ENCODE measurements around the gene CUL9.

CUL9 gene

DNA sequence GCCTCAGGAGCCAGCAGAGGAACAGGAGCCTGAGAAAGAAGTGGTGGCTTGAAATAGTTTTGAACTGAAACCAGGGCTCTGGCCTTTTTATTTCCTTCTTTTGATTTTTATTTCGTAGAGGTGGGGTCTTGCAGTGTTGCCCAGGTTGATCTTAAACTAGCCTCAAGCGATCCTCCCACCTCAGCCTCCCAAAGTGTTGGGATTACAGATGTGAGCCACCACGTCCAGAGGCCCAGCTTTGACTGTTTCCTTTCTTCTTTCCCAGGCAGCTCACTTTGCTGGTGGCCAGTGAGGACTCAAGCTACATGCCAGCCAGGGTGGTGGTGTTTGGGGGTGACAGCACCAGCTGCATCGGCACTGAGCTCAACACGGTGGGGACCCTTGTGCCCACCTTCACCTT, 20.5 kb downstream of the CUL9 start:
- DNase-seq = no peak

DNA sequence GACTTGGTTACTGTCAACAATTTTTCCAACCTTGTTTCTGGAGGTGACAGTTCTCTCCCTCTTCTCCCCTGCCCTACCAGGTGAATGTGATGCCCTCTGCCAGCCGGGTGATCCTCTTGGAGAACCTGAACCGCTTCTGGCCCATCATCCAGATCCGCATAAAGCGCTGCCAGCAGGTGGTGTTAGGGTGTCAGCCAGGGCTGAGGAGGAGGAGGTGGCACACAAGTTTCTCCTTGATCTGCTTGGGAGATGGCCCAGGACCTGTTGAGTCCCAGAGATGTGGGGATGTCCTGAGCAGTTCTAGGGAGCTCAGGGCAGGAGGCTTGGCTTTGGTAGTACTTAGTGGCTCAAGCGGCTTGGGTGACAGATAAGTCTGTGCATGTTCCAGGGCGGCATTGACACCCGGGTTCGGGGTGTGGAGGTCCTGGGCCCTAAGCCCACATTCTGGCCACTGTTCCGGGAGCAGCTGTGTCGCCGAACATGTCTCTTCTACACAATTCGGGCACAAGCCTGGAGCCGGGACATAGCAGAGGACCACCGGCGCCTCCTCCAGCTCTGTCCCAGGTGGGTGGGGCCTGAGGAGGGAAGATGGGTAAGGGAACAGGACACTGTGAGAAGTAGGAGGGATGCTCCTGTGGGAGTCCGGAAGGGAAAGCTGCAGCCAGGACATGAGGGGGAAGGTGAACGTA, 21.2 kb downstream of the CUL9 start:
- DNase-seq = no peak

DNA sequence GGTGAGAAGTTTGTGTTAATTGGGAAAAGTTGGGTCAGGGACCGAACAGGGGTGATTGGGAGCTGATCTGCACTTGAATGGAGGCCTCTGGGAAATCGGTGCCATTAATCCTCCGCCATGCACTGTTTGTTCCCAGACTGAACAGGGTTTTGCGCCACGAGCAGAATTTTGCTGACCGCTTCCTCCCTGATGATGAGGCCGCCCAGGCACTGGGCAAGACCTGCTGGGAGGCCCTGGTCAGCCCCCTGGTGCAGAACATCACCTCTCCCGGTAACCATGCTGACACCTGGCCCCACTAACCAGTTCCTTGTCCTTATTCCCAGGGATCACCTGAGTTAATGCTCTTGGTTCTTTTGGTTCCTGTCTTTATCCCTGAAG, 21.7 kb downstream of the CUL9 start:
- no peak for DNase-seq

DNA sequence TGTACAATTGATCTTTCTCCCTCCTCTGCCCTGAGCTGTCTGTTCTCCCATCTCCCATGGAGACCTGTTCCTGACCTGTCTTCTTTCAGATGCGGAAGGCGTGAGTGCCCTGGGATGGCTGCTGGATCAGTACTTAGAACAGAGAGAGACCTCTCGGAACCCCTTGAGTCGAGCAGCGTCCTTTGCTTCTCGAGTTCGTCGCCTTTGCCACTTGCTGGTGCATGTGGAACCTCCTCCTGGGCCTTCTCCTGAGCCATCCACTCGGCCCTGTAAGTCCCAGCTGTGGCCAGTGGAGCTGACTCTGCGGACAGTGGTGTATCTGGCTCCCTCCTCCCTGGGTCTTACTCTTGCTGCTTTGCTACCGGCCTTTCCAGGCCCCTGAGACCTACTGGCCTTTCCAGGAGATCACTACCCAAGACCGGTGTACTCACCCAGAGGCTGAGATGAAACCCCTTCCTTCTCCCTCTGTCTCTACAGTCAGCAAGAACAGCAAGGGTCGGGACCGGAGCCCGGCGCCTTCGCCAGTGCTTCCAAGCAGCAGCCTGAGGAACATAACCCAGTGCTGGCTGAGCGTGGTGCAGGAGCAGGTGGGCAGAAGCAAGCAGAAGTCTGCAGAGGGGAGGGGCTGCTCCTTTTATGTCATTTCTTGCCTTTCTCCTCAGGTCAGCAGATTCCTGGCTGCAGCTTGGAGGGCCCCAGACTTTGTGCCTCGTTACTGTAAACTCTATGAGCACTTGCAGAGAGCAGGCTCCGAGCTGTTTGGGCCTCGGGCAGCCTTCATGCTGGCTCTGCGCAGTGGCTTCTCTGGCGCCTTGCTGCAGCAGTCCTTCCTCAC, 22.5 kb downstream of the CUL9 start:
- no peak for DNase-seq

DNA sequence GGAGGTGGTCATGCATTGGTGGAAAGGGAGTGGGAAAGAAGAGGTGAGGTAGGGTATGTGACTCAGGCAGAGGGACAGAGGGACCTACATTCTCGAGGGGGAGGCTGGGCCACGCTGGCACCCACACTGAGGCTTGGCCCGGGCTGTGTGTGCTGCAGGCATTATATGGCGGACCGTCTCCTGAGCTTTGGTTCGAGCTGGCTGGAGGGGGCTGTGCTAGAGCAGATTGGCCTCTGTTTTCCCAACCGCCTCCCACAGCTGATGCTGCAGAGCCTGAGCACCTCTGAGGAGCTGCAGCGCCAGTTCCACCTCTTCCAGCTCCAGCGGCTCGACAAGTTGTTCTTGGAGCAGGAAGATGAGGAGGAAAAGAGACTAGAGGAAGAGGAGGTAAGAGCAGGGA, 23.9 kb downstream of the CUL9 start:
- no peak for DNase-seq

DNA sequence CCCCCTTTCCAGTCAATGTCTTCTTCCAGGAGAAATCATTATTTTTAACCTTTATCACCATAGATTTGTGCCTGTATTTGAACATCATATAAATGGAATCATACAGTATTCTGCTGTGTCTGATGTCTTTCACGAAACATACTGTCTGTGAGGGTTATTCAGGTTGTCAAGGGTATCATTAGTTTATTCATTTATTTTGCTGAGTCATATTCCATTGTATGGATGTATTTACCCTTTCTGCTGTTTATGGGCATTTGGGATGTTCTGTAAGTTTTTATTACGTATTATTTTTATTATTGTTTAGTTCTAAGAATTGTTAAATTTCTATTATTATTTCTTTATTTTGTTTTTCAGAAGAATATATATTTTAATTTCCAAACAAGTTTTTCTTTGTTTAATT, 25.3 kb downstream of the CUL9 start:
- no peak for DNase-seq

DNA sequence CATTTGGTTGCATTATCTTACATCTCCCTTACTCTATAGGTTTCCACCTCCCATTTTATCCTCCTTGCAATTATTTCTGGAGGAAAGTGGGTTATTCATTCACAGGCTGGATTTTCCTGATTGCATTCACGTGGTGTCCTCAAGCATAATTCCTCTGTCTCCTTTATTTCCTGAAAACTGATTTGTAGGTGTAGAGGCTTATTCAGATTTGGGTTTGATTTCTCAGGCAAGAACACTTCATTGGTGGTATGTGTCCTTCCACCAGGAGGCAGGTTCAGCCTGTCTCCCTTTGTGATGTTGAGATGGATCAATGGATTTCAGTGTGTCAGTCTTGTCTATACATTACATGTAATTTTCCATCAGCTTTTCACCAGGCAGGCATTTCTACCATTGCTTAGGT, 30.0 kb downstream of the CUL9 start:
- DNase-seq = no peak

DNA sequence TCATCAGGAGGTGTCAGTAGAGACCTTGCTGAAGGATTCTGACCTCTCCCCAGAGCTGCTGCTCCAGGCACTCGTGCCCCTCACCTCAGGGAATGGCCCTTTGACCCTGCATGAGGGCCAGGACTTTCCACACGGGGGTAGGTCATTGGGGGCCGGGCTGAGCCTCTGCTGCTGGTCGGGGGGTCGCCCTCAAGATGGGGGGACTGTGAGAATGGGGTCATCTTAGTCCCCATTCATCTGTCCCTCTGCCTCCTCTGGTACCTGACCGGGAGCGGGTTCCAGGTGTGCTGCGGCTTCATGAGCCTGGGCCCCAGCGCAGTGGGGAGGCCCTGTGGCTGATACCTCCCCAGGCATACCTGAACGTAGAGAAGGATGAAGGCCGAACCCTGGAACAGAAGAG, 31.4 kb downstream of the CUL9 start:
- no peak for DNase-seq

DNA sequence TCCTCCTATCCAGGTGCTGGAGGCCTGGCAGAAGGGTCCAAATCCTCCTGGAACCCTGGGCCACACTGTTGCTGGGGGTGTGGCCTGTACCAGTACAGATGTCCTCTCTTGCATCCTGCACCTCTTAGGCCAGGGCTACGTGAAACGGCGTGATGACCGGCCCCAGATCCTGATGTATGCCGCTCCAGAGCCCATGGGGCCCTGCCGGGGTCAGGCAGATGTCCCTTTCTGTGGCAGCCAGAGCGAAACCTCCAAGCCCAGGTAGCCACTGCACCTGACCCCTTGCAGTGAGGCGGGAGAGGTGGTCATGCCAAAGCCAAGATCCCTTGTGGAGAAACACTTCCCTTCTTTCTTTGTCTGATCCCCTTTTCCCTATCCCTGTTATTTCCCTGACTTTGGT, 33.1 kb downstream of the CUL9 start:
- no peak for DNase-seq

DNA sequence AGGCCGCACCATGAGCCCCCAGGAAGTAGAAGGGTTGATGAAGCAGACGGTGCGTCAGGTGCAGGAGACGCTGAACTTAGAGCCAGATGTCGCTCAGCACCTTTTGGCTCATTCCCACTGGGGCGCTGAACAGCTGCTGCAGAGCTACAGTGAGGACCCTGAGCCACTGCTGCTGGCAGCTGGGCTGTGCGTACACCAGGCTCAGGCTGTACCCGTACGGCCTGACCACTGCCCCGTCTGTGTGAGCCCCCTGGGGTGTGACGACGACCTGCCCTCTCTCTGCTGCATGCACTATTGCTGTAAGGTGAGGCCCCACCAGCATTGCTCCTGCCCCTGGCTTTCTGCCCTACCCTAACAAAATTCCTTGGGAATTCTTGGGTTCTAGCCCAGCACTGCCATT, 34.2 kb downstream of the CUL9 start:
- DNase-seq = no peak

DNA sequence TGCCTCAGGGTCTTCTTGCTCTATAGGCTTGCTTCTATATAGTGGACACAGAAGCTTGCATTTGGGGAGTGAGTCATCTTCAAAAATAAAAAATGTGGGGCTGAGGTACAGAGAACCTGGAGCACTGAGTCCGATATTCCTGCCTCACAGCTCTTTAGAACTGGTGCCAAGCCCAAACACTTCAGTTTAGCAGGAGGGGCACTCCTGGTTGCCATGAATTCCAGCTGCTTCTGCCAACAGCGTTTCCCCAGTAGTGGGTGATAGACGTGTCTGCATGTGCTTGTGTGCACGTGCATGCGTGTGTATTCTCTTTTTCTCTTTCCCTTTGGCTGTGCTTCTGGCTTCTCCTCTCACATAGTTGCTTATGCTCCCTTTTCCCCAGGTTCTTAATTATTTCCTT, 35.4 kb downstream of the CUL9 start:
- no peak for DNase-seq

DNA sequence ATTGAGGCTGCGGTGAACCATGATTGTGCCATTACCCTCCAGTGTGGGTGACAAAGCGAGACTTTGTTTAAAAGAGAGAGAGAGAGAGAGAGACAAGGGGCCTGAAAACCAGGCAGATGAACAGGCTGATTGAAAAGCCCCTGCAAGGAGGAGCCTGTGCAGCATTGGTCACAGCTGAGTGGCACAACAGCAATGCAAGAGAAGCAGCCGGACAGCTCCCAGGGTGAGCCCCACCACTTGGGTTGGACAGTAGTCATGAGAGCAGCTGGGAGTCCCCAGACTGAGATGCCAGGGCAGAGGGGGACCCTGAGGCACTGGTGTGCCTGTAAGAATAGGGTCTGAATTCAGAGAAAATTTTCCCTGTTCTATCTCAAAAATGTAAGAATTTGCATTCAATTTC, 37.1 kb downstream of the CUL9 start:
- DNase-seq = no peak

DNA sequence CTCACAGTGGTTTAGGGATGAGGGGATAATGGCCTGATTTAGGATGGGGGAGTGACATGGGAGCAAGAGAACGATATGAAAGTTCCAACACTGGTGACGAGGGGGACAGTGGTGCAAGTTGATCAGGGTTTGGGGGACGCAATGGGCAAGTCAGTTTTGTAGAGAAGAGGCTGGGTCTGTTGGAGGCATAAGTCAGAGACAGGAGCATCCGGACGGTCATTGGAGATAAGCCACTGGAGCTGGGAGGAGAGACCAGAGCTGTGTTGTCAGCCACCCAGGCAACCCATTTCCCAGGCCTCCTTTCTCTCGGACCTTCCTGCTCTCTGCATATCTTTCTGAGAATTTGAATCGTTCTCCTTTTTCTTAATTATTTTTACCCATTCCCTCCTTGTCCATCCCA, 37.8 kb downstream of the CUL9 start:
- DNase-seq = no peak

DNA sequence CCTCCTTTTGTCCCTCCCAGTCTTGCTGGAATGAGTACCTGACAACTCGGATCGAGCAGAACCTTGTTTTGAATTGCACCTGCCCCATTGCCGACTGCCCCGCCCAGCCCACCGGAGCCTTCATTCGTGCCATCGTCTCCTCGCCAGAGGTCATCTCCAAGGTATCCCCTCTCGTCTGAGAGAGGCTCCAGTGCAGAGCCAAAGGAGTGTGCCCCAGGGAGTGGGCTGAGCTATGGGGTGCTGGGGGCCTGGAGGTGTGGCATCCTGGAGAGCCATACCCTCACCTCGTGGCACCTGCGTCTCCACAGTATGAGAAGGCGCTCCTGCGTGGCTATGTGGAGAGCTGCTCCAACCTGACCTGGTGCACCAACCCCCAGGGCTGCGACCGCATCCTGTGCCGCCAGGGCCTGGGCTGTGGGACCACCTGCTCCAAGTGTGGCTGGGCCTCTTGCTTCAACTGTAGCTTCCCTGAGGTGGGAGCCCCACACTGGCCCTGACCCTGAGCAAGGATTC, 38.5 kb downstream of the CUL9 start:
- no peak for DNase-seq

DNA sequence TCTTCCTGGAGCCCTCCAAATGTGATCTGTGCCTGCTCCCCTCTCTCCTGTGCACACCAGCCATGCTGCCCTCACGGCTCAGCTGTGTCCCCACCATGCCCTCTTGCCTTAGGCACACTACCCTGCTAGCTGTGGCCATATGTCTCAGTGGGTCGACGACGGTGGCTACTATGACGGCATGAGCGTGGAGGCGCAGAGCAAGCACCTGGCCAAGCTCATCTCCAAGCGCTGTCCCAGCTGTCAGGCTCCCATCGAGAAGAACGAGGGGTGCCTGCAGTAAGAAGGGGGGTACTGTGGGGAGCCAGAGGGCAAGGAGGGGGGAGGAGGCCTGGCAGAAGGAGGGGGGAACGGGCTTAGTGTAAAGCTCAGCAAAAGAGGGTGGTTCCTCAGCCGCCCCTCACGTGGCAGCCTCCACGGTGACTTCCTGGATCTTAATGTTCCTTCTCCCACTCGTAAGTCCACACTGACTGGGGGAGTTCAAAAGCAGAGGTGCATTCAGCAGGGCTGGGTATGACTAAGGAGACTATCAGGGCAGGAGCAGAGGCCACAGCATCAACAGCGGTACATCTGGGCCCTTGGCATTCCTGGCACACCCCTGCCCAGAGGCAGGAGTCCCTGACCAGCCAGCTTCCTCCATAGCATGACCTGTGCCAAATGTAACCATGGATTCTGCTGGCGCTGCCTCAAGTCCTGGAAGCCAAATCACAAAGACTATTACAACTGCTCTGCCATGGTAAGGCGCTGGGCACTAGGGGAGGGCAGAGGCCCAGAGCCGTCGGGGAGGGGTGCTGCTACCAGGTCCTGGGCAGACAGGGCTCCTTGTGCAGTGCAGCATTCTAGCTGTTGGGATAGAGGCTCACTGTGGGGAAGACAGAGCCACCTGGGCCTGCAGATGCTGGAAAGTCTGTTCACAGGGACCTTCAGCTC, 39.3 kb downstream of the CUL9 start:
- DNase-seq = peak in 1 of 2 experiments; percentile 23

DNA sequence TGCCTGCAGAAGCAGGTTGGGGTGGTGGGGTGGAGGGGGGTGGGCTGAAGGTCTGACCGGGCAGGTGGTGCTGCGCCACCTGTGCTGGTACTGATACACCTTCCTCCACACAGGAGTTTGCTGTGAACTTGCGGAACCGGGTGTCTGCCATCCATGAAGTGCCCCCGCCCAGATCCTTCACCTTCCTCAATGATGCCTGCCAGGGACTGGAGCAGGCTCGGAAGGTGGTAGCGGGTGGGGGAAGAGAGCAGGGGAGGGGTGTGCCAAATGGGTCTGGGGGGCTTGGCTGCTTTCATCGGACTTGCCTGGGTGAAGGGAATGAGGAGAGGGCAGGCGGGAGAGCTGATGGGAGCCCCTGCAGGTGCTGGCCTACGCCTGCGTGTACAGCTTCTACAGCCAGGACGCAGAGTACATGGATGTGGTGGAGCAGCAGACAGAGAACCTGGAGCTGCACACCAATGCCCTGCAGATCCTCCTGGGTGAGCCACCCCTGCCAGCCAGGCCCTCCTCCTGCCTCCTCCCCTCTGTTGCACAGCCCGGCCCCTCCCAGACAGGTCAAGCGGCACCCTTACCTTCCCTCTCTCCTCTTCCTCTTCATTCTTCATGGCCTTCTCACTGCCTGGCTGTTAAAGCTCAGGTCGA, 40.5 kb downstream of the CUL9 start:
- DNase-seq = no peak

DNA sequence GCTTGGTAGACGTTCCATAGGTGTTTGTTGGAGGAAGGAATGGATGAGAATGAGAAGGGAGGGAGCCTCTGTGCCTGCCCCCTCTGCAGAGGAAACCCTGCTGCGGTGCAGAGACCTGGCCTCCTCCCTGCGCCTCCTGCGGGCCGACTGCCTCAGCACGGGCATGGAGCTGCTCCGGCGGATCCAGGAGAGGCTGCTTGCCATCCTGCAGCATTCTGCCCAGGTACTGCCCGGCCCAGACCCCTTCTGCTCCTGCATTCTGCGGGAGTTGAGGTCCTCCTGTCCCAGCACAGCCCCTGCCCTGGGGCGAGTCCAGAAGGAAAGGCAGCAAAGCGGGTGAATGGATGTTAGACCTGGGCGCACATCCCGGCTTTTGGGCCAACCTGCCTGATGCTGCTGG, 41.2 kb downstream of the CUL9 start:
- DNase-seq = no peak

DNA sequence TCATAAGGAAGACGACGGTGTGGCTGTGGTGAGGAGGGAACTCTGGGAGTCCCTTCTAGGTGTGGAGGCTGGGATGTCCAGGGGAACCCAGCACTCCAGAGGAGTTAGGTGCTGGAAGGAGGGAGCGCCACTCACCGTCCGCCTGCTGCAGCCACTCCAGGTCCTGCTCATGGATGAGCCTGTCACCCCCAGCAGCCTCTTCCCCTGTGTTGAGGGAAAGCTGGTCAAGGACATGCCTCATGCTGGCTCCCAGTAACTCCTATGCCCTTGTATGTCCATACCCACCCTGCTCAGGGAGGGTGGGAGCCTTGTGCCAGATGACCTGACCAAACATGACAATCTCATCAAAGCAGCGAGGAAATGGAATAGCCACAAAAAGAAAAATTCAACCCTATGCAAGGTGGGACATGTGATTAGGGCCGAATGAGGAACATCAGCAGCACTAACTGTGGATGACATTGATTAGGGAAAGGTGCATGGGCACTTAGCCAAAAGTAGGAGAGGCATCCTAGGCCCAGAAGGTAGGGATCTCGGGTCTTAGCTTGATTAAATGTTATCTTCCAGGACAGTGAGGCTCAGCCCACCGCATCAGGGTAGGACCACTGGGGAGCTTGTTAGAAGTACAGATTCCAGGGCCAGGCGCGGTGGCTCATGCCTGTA, 44.3 kb downstream of the CUL9 start:
- no peak for DNase-seq

DNA sequence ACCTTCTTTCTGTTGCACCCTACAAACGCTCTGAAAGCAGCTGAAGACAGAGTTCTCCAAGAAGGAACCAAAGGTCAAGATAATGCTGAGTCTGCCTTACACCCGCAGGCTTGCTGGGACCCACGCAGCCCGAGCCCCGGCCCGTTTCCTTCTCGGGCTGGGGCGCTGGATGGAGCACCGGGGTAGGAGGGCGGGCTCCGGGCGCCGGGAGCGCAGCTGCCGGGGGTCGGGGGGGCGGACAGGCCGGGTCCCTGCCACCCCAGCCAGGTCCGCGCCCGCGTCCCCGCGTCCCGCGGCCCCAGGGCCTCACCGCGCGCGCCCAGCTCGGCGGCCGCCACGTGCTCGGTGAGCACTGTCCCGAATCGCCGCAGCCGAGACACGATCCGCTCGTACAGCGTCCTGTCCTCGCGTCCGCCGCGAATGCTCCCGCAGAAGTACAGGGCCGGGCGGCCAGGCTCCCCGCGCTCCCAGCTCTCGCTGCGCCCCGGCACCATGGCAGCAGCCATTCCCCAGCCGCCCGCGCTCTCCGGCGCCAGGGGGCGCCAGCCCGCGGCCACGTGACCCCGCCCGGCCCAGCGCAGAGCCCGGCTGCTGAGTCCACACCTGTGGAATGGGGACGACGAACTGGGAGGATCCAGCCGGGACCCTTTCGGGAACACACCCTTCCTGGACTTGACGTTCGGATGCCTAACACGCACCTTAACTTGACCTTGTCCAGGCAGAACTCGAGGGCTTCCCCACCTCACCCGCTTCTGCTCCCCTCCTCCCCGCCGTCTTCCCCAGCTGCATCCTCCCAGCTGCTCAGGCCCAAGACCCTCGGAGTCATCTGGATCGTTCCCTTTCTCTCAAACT, 47.2 kb downstream of the CUL9 start, which contains the start of gene DNPH1:
Gene DNPH1, minus strand, starts transcription at position 531 of the 852 bp plus-strand sequence. Its CDS starts 25 bp downstream, at position 506.
- DNase-seq = peak; percentile 72 to 82

DNA sequence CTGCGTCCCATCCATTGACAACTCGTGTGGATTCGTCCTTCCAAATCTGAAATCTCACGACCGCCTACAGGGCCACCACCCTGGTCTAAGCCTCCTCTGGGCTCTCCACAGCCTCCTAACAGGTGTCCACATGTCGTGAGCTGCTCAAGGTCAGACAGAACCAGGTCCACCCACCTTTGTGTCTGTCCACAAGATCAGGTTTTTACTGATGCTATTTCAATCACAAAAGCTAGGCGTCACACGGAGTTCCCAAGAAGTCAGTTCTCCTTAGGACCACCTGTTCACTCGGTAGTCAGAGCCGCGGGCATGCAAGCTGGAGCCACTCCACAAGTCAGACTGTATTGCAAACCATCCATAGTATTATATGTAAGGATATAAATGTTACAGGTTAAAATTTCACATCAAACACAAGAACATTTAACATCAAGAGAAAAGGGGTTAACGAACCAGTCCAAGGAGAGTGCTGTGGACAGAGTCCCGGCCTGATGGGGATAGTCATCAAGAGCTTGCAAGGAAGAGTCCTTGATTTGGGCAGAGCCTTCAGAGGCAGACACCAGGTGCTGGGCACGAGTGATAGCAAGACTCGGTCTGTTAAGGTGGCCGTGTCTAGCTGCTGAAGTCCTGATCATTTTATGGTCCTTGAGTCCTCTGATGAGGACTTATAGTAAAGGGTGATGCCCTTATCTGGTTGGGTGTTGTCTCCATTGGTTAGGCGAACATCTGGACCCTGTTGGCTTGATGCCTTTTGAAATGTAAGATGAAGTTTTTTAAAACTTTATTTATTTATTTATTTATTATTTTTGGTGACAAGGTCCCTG, 48.0 kb downstream of the CUL9 start:
- DNase-seq = no peak
